Activated CD4-positive, CD25-positive, alpha-beta regulatory T cell treated with anti-CD3 and anti-CD28 coated beads, Interleukin-2, amount 50 U/mL, for 24 hours (primary cell): ENCODE results near the gene SEC16A.
"Not testable (repeated sequence)": the region's sequence is repeated elsewhere in the genome, so short reads cannot be mapped to it uniquely, and the experiment has no call there.

ENCODE experiments used
- ATAC-seq, 2 donors: fragments of 150-1000 bp; cut with Tn5 transposase; one replicate each; pipeline ENCODE4 v1.10.0; 2021; ENCODE audit warnings: mild to moderate bottlenecking in 1 of 2, moderate library complexity in 1 of 2

The SEC16A gene

DNA sequence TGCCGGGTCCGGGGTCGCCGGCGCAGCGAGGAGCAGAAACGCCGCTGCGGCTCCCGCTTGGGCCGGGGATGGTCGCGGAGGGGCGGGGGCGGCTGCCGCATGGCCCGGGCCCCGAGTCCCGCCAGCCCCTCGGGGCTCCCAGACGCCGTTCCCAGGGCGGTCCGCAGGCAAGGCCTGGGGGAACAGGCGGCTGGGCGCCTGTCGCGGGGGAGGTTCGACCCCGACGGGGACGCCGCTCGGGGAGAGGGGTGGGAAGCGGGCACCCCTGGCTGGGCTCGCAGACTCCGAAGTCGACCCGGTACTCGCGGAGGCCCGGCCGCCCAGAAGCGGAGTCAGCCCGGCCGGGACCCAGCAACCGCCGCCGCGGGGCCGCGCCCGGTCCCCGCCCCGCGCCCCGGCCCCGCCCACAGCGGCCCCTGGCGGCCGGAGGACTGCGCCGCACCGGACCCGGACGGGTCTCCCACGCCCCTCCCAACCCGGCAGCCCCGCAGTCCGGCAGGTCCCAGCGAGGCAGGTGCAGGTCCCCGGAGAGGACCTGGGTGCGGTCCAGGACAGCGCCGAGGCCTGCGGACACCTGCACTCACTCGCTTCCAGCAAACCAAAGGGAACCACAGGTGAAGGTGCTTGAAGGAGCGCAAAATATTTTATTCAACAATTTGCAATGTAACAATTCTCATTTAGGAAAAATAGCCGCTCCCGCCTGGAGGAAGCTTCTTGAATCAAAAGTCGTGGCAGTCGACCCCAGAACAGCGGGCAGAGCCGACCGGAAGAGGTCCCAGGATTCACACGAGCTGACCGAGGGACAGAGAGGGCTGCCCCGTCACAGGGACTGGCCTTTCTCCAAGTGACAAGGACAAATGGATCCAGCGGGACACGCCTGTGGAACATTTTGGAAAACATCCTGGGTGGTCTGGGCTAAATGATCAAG is 43.1 kb downstream of the SEC16A start, which contains the start of gene INPP5E:
TSS of gene INPP5E (minus strand) at position 365 of the 928 bp plus-strand sequence. CDS start 426 bp downstream, outside the sequence.
- ATAC-seq, result peak; percentile 83 to 85

GRCh38 chr9:136438548-136439480 is 44.0 kb downstream of the SEC16A start:
- peak; percentile 74 to 77 for ATAC-seq

DNA sequence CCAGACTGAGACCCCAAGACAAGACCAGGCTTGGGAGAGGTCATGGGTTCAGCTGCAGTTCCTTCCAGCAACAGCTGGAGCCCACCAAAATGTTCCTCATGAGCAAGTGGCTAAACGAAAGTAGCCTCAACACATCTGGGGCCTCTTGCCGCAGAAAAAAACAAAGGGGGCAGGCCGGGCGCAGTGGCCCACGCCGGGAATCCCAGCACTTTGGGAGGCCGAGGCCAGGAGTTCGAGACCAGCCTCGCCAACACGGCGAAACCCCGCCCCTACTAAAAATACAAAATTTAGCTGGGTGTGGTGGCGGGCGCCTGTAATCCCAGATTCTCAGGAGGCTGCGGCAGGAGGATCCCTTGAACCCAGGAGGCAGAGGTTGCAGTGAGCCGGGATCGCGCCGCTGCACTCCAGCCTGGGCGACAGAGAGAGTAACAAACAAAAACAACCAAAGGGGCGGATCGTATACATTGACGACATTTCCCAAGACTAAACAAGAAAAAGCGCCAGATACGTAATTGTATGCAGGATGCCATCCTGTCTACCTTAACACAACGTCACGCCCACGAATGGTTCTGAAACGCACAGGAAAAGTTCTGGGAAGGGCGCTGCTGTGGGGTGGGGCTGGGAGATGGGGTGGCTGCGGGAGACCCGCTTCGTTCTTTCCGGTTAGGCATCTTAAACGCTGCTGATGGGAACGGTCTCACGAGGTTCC is 44.8 kb downstream of the SEC16A start:
- ATAC-seq, result no peak

DNA sequence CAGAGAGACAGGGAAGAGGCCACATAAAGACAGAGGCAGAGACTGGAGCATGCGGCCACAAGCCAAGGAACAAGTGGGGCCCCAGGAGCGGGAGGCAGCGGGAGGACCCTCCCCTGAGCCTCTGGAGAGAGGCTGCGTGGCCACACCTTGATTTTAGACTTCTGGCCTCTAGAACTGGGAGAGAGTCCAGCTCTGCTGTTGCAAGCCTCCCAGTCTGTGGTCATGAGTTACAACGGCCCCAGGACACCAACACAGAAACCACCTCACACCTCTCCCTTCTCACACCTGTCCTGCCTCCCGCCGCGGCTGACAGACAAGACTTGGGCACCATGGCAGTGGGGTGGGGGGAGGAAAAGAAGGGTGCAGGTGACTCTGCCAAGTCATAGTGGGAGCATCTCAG is 45.4 kb downstream of the SEC16A start:
- no peak for ATAC-seq

DNA sequence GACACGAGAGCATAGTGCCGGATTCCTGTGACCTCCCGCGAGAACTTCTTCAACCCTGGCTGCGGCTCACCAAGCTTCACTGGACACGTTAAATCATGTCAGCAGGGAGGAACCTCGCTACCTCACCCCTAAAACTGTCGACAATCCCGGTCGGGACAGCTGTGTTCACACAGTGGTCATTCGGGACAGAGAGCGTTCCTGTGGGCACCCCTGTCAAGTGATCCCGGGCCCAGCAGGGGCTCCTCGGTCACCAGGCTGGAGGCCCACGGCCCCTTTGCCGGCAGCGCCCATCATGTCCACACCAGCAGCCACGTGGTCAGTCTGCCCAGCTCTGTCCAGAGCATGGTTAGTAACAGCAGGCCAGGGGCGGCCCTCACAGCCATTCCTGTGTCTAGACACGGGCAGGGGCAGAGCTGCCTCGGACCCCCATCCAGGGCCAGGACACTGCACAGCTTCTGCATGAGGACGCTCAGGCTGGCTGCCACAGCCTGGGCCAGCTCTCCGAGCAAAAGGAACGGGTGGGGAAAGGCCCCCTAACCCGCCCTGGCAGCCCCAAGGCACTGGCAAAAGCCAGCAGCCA is 46.7 kb downstream of the SEC16A start:
- ATAC-seq, result no peak

- no peak for ATAC-seq
These were observed 48.2 kb downstream of the SEC16A start for GRCh38 chr9:136434580-136435169.

DNA sequence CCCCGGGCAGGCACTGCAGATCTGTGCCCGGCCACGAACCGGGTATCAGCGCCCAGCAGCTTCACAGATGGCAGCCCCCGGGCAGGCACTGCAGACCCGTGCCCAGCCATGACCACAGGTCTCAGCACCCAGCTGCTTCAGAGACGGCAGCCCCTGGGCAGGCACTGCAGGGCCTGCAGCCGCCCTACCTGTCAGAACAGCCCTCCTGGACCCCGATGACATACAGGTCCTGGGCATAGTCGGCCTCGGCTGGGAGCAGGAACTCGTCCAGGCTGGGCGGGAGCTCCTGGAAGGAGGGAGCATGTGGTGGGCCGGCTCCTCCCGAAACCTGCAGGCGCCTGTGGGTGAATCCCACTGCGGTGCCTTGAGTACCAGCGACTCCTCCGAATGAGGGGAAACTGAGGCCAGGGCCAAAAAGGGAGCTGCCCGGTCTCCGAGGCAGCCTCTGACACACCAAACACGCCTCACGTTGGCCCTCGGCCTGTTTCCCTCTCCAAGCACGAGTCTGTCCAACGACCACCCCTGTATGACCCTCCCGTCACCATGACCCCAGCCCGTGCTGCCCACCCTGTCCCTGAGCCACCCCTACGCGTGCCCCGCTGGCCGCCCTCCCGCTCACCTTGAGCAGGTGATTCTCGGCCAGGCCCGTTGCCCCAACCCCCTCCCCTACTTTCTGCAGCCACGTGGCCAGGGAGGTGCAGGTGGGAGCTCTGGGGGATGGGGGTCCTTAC is 48.8 kb downstream of the SEC16A start:
- no peak for ATAC-seq

- ATAC-seq, result no peak
These were observed 49.7 kb downstream of the SEC16A start for GRCh38 chr9:136433043-136433715.

DNA sequence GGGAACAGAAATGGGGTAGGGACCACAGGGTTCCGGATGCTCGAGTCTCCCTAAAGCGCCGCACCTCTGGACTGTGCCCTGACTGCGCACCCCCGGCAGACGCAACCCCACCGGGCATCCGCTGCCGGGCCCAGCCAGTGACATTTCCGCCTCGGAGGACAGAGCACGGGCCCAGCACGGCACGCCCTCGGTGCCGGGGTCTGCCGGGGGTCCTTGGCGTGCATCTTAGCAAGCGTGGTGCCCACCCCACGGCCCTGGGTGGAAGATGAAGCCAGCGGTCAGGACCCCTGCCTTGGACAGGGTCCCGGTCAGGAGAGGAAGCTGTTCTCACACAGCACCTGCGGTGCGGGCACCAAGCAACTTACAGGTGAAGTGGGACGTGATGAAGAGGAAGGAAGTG is 50.2 kb downstream of the SEC16A start:
- ATAC-seq, result no peak

DNA sequence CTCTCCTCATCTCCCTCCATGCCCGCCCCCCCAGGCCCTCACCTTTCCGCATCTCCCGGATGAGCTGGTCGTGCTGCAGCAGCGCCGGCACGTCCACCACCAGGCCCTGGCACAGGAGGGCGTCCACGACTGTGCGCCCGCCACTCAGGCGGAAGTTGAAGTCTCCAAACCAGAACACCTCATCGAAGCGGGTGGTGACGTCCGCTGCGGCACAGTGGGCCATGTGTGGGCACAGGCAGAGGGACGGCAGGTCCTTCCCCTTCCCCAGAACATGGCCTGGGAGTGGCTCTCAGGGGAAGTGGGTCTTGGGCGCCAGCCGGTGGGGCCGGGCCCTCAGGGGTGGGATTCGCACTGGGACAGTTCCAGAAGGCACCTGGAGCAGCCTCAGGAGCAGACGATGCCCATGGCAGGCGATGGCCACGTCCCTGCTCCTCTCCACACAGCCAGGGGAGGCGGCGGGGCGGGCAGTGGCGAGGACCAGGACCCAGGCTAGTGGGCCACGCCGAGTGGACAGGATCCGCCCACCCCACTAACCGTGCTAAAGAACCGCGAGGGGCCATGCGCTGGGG is 51.0 kb downstream of the SEC16A start:
- no peak for ATAC-seq

GRCh38 chr9:136430588-136431234 is 52.1 kb downstream of the SEC16A start:
- no peak for ATAC-seq

- no peak for ATAC-seq
These were observed 53.0 kb downstream of the SEC16A start for GRCh38 chr9:136429683-136430491.

DNA sequence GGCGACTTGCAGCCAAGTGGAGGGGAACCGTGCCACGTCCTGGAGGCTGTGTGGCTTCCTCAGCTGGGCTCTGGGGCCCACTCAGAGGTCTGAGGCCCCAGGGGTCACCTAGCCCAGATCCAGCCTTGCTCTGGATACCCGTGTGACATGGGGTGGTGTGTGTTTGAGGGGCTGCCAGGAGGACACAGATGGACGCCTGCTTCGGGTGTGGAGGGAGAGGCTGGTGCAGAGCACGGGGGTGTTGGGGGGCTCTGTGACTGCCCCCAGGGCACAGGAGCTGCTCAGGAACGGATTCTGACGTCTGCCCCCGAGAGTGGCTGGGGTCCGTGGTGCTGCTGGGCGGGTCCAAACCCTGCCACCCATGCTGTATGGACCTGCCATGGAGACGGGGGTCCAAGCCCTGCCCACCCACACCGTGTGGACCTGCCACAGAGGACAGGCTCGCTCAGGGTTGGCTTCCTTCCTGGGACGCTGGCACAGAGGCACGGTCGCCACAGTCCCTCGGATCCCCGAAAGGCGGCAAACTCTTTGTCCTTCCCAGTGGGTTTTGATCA is 53.7 kb downstream of the SEC16A start:
- ATAC-seq, result no peak

DNA sequence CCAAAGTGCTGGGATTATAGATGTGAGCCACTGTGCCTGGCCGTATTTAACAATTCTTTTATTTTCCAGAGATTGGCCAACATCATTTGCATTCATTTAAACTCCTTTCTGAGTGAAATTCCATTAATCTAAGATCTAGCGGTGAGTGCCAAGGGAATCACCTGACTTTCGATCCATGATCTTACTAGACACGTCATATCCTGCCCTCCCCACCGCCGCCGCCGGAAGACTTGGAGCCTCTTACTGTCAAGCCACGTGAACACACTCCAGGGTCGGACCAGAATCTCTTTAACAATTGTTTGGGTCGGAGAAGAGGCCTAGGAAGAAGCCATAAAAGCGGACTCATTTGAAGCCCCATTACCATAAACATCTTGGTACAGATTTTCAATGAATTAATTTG is 56.1 kb downstream of the SEC16A start:
- ATAC-seq, result no peak

DNA sequence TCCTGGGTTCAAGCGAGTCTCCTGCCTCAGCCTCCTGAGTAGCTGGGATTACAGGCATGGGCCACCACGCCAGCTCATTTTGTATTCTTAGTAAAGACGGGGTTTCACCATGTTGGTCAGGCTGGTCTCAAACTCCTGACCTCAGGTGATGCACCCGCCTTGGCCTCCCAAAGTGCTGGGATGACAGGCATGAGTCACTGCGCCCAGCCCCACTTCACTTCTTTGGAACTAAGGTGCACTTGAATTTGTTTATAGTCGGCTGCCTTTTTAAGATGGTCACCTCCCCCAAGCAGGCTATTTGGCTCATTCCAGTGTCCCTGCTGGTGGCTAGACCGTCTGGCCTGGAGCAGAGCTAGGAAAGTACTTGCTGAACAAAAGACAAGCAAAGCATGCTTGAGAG is 57.5 kb downstream of the SEC16A start:
- ATAC-seq, result not testable (repeated sequence)

DNA sequence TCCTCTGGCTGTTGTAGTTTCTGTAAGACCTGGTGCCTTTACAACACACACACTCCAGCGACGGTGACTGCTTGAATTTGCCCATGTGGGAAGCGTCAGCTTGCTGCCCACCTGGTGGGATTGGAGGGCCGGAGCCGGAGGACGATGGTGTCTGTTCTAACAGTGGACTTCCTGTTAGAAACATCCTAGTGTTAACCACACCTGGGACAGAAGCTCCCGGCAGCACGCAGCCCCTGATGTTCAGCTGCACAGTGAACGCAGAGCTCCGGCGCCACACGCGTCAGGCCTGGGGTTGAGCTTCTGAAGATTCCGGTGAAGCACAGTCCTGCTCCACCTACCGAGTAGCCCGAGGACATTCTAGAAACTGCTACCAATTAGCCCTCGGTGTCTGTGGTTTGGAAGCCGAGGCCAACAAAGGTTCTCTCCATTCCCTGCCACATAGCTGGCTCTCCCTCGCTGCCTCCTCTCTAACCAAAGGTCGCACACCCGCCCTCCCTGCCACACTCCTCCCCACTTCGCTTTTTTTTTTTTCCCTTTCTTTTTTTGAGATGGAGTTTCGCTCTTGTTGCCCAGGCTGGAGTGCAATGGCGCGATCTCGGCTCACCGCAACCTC is 58.0 kb downstream of the SEC16A start:
- ATAC-seq, result no peak

DNA sequence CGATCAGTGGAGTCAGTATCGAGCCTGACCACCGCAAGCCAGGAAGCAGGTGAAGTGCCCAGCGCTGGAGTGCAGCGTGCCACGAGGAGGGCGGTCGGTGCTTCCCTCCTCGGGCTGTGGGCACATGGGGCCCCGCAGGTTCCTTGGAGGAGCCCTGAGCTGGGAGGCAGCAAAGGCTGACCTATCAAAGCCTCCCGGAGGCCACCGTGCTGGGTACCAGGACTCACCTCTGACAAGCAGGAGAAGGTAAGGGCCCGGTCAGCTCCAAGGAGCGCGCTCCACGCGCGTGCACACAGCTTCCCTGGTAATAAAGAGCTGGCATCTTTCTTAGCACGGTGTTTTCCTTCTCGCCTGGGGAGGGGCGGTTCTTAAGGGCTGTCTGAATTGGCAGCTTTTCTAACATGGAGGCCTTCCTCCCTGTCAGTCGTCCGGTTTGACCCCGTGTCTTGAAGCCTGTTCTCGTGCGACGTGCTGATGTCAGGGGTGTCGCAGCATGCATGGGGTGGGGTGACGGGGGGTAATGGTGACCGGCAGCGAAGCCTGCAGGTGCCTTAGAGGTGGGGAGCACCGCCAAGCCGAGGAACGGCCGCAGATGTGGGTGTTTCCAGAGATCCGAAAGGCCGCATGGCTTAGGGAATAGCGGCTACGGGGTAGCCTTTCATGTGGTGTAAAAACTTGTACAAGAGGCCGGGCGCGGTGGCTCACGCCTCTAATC is 59.3 kb downstream of the SEC16A start:
- no peak for ATAC-seq
